Astrocyte (in vitro differentiated cells and primary cell): ENCODE measurements around the gene KANSL1L. TPM values are rescaled to one million over a fixed set of nuclear protein-coding genes. Genes with fewer than 3 reads are reported as not detected.

ENCODE experiments used
- DNase-seq: peaks from one replicate; pipeline ENCODE4 v3.0.0-alpha.2; 2010; ENCODE audit warnings: low read depth
- FAIRE-seq: peaks from 2 replicates; lab custom pipeline; 2011; peaks lifted over from hg19 to GRCh38; lab: Jason Lieb, UNC
- H2AFZ ChIP-seq: 2 replicates; pipeline ENCODE4 v1.6.0; 2012; ENCODE audit warnings: low read depth, low read length, inconsistent platforms
- H3K27ac ChIP-seq: 2 replicates; pipeline ENCODE4 v1.5.1; 2011; ENCODE audit warnings: low read depth, low read length, inconsistent platforms
- H3K27me3 ChIP-seq: 2 replicates; pipeline ENCODE4 v1.6.0; 2011; ENCODE audit warnings: low read length, inconsistent platforms; ENCODE audit not compliant: insufficient read depth
- H3K36me3 ChIP-seq: 2 replicates; pipeline ENCODE4 v1.5.1; 2011; ENCODE audit warnings: low read length, inconsistent platforms; ENCODE audit not compliant: insufficient read depth
- H3K4me1 ChIP-seq: 2 replicates; pipeline ENCODE4 v1.5.1; 2011; ENCODE audit warnings: low read length, inconsistent platforms; ENCODE audit not compliant: insufficient read depth
- H3K4me2 ChIP-seq: 2 replicates; pipeline ENCODE4 v1.6.0; 2012; ENCODE audit warnings: low read length, inconsistent platforms
- H3K4me3 ChIP-seq: 2 replicates; pipeline ENCODE4 v1.5.1; 2011; ENCODE audit warnings: low read depth, mild to moderate bottlenecking, low read length, inconsistent platforms; ENCODE audit not compliant: insufficient read depth
- H3K79me2 ChIP-seq: 2 replicates; pipeline ENCODE4 v1.6.0; 2012; ENCODE audit warnings: mild to moderate bottlenecking, low read length, inconsistent platforms; ENCODE audit not compliant: insufficient read depth
- H3K9ac ChIP-seq: 2 replicates; pipeline ENCODE4 v1.6.0; 2012; ENCODE audit warnings: mild to moderate bottlenecking, low read length, inconsistent platforms
- H3K9me3 ChIP-seq: 2 replicates; pipeline ENCODE4 v1.5.1; 2012; ENCODE audit warnings: low read depth, mild to moderate bottlenecking, low read length, inconsistent platforms; ENCODE audit not compliant: insufficient read depth
- H4K20me1 ChIP-seq: 2 replicates; pipeline ENCODE4 v1.6.0; 2012; ENCODE audit warnings: low read length, inconsistent platforms; ENCODE audit not compliant: insufficient read depth
- H3K27ac Mint-ChIP-seq: one replicate; pipeline ENCODE4 v1.8.0; 2021; ENCODE audit warnings: mild to moderate bottlenecking, mixed read lengths; ENCODE audit not compliant: unreplicated experiment
- H3K27me3 Mint-ChIP-seq: one replicate; pipeline ENCODE4 v1.8.0; 2021; ENCODE audit warnings: low read depth, mixed read lengths; ENCODE audit not compliant: unreplicated experiment
- H3K36me3 Mint-ChIP-seq: one replicate; pipeline ENCODE4 v1.8.0; 2021; ENCODE audit warnings: low read depth, mixed read lengths; ENCODE audit not compliant: unreplicated experiment
- H3K4me1 Mint-ChIP-seq: one replicate; pipeline ENCODE4 v1.8.0; 2021; ENCODE audit warnings: low read depth, mixed read lengths; ENCODE audit not compliant: unreplicated experiment
- H3K4me3 Mint-ChIP-seq: one replicate; pipeline ENCODE4 v1.8.0; 2021; ENCODE audit warnings: mild to moderate bottlenecking, moderate library complexity, mixed read lengths; ENCODE audit not compliant: unreplicated experiment
- H3K9me3 Mint-ChIP-seq: one replicate; pipeline ENCODE4 v1.8.0; 2021; ENCODE audit warnings: mild to moderate bottlenecking, mixed read lengths; ENCODE audit not compliant: unreplicated experiment
- CTCF ChIP-seq: IDR thresholded peaks from 2 replicates; pipeline ENCODE4 v1.5.1; 2011; ENCODE audit warnings: low read depth, mild to moderate bottlenecking, inconsistent platforms, low read length, moderate library complexity; ENCODE audit not compliant: insufficient read depth
- EZH2 ChIP-seq: IDR thresholded peaks from 2 replicates; pipeline ENCODE4 v1.6.1; 2012; ENCODE audit warnings: mild to moderate bottlenecking, low read length, inconsistent platforms; ENCODE audit not compliant: insufficient read depth
- total RNA-seq: library from RNA; stranded (reverse); gene quantifications from 2 replicates; pipeline ENCODE4 v1.2.1, GENCODE V29; 2021

The KANSL1L gene
- total RNA-seq, 1 donor from 2014 or later: 7.5 TPM

- DNase-seq (no peak), FAIRE-seq (no peak)
- Mint-ChIP-seq H3K36me3 (no peaks in the 10 kb centered on the region), H3K27ac (no peak overlapping the region), H3K9me3 (no peaks in the 10 kb centered on the region), H3K4me3 (no peak overlapping the region), H3K27me3 (no peaks in the 10 kb centered on the region), H3K4me1 (no peaks in the 10 kb centered on the region)
- H4K20me1 ChIP-seq: no peaks in the 10 kb centered on the region
- no peaks in the 10 kb centered on the region for H3K36me3 ChIP-seq
- H3K9ac ChIP-seq: no peak overlapping the region
- H3K9me3 ChIP-seq: no peaks in the 10 kb centered on the region
- TF ChIP-seq CTCF (no peak), EZH2 (no peak)
- no peaks in the 10 kb centered on the region for H3K27me3 ChIP-seq
- H3K4me1 ChIP-seq: no peaks in the 10 kb centered on the region
- no peak overlapping the region for H3K27ac ChIP-seq
- H3K4me3 ChIP-seq: no peak overlapping the region
- no peak overlapping the region for H2AFZ ChIP-seq
- no peak overlapping the region for H3K4me2 ChIP-seq
- H3K79me2 ChIP-seq: no peaks in the 10 kb centered on the region
These were observed 177.2 kb downstream of the KANSL1L start for GRCh38 chr2:209993968-209994367.

DNA sequence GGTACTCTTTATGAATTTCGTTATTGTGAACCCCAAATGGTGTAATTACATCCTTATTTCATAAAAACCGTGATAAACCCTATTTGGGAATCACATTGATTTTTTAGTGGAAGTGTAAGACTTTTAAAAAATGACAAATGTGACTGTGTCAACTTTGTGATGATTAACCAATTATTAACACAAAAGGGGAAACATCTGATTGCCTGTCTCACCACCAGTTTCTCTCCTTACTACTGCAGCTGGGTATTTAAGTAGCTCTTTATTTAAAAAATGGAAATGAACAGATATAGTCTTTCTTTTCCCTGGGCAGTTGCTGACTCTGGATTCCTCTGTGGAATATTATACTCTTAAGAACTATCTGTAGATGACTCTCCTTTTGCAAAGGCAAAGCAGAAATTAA, 180.4 kb downstream of the KANSL1L start:
- Histone ChIP-seq H4K20me1 (no peaks in the 10 kb centered on the region), H3K79me2 (no peaks in the 10 kb centered on the region), H2AFZ (no peak overlapping the region), H3K9ac (no peak overlapping the region), H3K36me3 (no peaks in the 10 kb centered on the region), H3K4me3 (no peak overlapping the region), H3K27me3 (no peaks in the 10 kb centered on the region), H3K4me2 (no peak overlapping the region), H3K9me3 (no peaks in the 10 kb centered on the region), H3K4me1 (no peaks in the 10 kb centered on the region), H3K27ac (no peak overlapping the region)
- DNase-seq (no peak), FAIRE-seq (no peak)
- Mint-ChIP-seq H3K36me3 (no peaks in the 10 kb centered on the region), H3K9me3 (no peaks in the 10 kb centered on the region), H3K27ac (no peak overlapping the region), H3K27me3 (no peaks in the 10 kb centered on the region), H3K4me3 (no peak overlapping the region), H3K4me1 (peaks cover 6% of the 10 kb centered on the region)
- no peak for TF ChIP-seq EZH2
- no peak for TF ChIP-seq CTCF

- TF ChIP-seq EZH2 (no peak), CTCF (no peak)
- no peak overlapping the region for H2AFZ ChIP-seq
- no peaks in the 10 kb centered on the region for H3K4me1 ChIP-seq
- H3K9me3 ChIP-seq: no peaks in the 10 kb centered on the region
- no peaks in the 10 kb centered on the region for H3K79me2 ChIP-seq
- DNase-seq (no peak), FAIRE-seq (no peak)
- peaks cover 6% of the 10 kb centered on the region for H3K4me1 Mint-ChIP-seq
- no peaks in the 10 kb centered on the region for H3K36me3 ChIP-seq
- no peaks in the 10 kb centered on the region for H3K36me3 Mint-ChIP-seq
- H3K27ac Mint-ChIP-seq: no peak overlapping the region
- H3K27ac ChIP-seq: no peak overlapping the region
- H3K9me3 Mint-ChIP-seq: no peaks in the 10 kb centered on the region
- no peak overlapping the region for H3K4me2 ChIP-seq
- no peak overlapping the region for H3K9ac ChIP-seq
- no peaks in the 10 kb centered on the region for H3K27me3 ChIP-seq
- H3K4me3 Mint-ChIP-seq: no peak overlapping the region
- H3K4me3 ChIP-seq: no peak overlapping the region
- no peaks in the 10 kb centered on the region for H4K20me1 ChIP-seq
- no peaks in the 10 kb centered on the region for H3K27me3 Mint-ChIP-seq
These were observed 183.2 kb downstream of the KANSL1L start for GRCh38 chr2:209988010-209988409.
